LHCN-M2 (cell line): ENCODE data around the gene MARF1. TPM values are rescaled to one million over a fixed set of nuclear protein-coding genes. Genes with fewer than 3 reads are reported as not detected.

Experiments
- DNase-seq: peaks from one replicate; pipeline ENCODE4 v3.0.0-alpha.2; 2012; ENCODE audit warnings: low read depth
- total RNA-seq: library from RNA; depleted of rRNA; stranded (reverse); fragments of >200 nt; gene quantifications from 2 replicates; pipeline ENCODE4 v1.2.3, GENCODE V29; 2014

The MARF1 gene
- total RNA-seq, 1 experiment from 2014 or later: 15.3 TPM

GRCh38 chr16:15602285-15603044 is 40.5 kb downstream of the MARF1 start:
- no peak for DNase-seq

- DNase-seq: no peak
These were observed 41.6 kb downstream of the MARF1 start for GRCh38 chr16:15601212-15601879.

GRCh38 chr16:15599303-15600070 is 43.5 kb downstream of the MARF1 start:
- no peak for DNase-seq

GRCh38 chr16:15598648-15599190 is 44.2 kb downstream of the MARF1 start:
- no peak for DNase-seq

GRCh38 chr16:15597822-15598647 is 44.9 kb downstream of the MARF1 start:
- DNase-seq: peak; percentile 35

- no peak for DNase-seq
These were observed 45.8 kb downstream of the MARF1 start for GRCh38 chr16:15597135-15597534.

- no peak for DNase-seq
These were observed 48.1 kb downstream of the MARF1 start for GRCh38 chr16:15594711-15595320.

- DNase-seq: no peak
These were observed 49.7 kb downstream of the MARF1 start for GRCh38 chr16:15593235-15593634.

GRCh38 chr16:15592324-15592723 is 50.6 kb downstream of the MARF1 start:
- no peak for DNase-seq

- DNase-seq: no peak
These were observed 55.7 kb downstream of the MARF1 start for GRCh38 chr16:15587152-15587825.

- no peak for DNase-seq
These were observed 56.2 kb downstream of the MARF1 start for GRCh38 chr16:15586716-15587115.

GRCh38 chr16:15585956-15586355 is 57.0 kb downstream of the MARF1 start:
- no peak for DNase-seq

GRCh38 chr16:15583526-15583925 is 59.4 kb downstream of the MARF1 start:
- DNase-seq: no peak

- DNase-seq: no peak
These were observed 61.7 kb downstream of the MARF1 start for GRCh38 chr16:15581127-15581815.

GRCh38 chr16:15578824-15579223 is 64.1 kb downstream of the MARF1 start:
- DNase-seq: no peak

- no peak for DNase-seq
These were observed 65.7 kb downstream of the MARF1 start for GRCh38 chr16:15576960-15577958.

- DNase-seq: no peak
These were observed 67.5 kb downstream of the MARF1 start for GRCh38 chr16:15575293-15576049.

GRCh38 chr16:15574614-15574948 is 68.4 kb downstream of the MARF1 start:
- DNase-seq: no peak
